HT1080 (cell line): ENCODE measurements around the gene STX8. TPM values are rescaled to one million over a fixed set of nuclear protein-coding genes. Genes with fewer than 3 reads are reported as not detected.
A peak's percentile ranks its signal among the peaks of the same experiment; 100 is the strongest.
"Not testable (repeated sequence)": the region's sequence is repeated elsewhere in the genome, so short reads cannot be mapped to it uniquely, and the experiment has no call there.

ENCODE experiments used
- DNase-seq: peaks from one replicate; pipeline ENCODE4 v3.0.0-alpha.2; 2015; ENCODE audit warnings: low read depth
- total RNA-seq: library from RNA; depleted of rRNA; stranded (reverse); fragments of >200 nt; shearing (Covaris generic); gene quantifications from 2 replicates; pipeline ENCODE4 v1.2.3, GENCODE V29; 2014

Gene STX8
- total RNA-seq, 1 experiment from 2014 or later = 32.7 TPM

GRCh38 chr17:9402590-9403199 lies 172.9 kb downstream of the STX8 start:
- DNase-seq = peak; percentile 52

- DNase-seq = peak; percentile 57
Observed at GRCh38 chr17:9401434-9401833, 174.2 kb downstream of the STX8 start.

DNA sequence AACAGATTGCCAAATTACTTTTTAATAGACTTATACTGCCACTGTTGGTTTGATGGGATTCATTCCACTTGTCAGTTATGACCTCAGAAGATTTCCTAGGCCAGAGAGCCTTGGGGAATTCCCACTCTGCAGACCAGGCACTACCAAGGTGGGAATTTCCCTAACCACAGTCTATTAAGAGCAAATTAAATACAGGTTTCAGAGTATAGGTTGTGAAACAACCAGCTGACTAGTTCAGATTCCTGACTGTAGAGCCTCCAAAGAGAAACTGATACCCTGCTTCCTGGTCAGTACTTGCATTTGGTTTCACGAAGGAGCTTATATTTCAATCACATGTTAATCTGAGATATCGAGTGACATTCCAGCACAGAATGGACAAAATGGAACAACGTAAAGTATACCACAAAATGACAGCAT lies 186.5 kb downstream of the STX8 start:
- peak; percentile 71 for DNase-seq

- DNase-seq = no peak
Observed at GRCh38 chr17:9386401-9386800, 189.2 kb downstream of the STX8 start.

- no peak for DNase-seq
Observed at GRCh38 chr17:9383826-9384225, 191.8 kb downstream of the STX8 start.

DNA sequence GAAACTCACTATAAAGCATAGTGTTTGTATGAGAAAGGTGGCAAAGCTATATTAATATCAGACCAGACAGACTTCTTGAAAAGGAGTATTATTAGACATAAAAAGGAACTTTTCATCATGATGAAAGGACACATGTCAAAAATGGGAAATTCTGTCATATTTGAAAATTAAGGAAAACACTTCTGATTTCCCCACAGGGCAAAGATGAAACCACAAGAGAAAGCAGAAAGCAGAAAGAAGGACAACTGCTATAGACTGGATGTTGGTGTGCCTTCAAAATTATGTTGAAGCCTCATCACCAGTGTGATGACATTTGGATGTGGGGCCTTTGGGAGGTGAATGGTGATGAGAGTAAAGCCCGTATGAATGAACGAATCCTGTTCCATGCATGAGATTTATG lies 193.0 kb downstream of the STX8 start:
- no peak for DNase-seq

- no peak for DNase-seq
Observed at GRCh38 chr17:9381068-9381467, 194.6 kb downstream of the STX8 start.

DNA sequence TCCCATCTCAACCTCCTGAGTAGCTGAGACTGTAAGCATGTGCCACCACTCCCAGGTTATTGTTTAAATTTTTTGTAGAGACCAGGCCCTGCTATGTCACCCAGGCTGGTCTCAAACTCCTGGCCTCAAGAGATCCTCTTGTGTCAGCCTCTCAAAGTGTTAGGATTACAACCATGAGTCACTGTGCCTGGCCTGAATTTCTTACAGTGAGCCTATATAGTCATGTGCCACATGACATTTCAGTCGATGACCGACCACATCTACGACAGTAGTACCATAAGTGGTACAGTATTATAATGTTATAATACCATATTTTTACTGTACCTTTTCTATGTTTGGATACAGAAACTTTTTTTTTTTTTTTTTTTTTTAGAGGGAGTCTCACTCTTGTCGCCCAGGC lies 195.3 kb downstream of the STX8 start:
- DNase-seq = peak; percentile 8

GRCh38 chr17:9376177-9376576 lies 199.4 kb downstream of the STX8 start:
- DNase-seq = not testable (repeated sequence)

DNA sequence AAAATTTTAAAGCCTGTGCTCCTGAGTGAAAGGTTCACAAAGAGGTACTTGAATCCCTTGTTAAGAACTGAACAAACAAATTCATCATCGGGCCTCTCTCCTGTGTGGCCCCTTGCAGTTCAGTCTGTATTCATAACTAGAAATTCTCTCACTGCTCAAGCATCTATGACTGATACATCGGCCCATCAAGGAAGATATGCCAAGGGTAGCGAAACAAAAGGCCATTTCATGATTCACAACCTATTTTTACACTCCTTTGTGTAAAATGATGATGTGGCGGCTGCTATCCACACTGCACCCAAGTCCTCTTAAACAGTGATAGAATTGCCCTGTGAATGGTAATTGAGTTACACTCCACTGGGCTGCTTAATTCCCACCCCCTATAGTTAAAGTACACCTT lies 204.6 kb downstream of the STX8 start:
- DNase-seq = peak; percentile 96

GRCh38 chr17:9370467-9370866 lies 205.2 kb downstream of the STX8 start:
- peak; percentile 18 for DNase-seq

GRCh38 chr17:9368631-9369030 lies 207.0 kb downstream of the STX8 start:
- DNase-seq = no peak

DNA sequence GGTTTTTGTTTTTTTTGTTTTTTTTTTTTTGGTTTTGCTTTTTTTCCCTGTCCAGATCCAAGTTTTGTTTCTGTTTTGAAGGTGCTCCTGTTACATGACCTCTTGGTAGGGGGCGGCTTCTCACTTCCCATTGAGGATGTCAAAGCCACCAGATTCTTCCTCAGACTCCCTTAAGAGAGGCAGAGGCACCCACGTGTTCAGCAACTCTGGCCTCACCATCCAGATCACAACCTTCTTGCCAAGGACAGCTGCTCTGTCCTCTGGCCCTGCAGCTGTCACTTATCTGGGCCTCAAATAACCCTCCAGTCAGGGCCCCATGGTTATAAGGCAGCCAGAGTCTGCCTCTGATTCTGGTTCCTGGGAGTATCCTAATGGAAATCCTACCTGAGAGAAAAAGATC lies 208.5 kb downstream of the STX8 start:
- DNase-seq = no peak

DNA sequence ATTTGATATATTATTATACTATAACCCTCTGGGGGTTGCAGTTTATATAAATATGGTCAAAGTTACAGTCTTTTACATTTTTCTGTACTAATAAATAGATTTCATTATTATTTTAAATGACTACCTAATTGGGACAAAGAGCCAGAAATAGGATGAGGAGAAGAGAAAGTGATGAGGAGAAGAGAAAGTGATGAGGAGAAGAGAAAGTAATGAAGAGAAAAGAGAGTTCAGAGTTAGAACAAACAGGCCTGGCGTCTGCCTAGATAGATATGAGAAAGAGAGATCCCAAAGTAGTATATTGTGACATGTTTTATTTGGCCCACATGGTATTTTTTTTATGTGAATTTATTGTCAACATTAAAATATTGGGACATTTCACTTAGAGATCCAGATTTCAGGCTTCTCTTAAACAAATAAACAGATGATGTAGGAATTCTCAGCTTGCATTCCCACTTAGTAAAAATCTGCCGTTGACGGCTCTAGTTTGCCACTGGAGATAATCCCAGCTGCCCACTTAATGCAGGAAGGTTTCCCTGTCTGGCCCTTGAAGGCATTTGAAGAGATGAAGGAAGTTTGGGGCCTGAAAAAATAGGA lies 210.7 kb downstream of the STX8 start:
- DNase-seq = no peak

- peak; percentile 66 for DNase-seq
Observed at GRCh38 chr17:9363440-9364350, 211.9 kb downstream of the STX8 start.

DNA sequence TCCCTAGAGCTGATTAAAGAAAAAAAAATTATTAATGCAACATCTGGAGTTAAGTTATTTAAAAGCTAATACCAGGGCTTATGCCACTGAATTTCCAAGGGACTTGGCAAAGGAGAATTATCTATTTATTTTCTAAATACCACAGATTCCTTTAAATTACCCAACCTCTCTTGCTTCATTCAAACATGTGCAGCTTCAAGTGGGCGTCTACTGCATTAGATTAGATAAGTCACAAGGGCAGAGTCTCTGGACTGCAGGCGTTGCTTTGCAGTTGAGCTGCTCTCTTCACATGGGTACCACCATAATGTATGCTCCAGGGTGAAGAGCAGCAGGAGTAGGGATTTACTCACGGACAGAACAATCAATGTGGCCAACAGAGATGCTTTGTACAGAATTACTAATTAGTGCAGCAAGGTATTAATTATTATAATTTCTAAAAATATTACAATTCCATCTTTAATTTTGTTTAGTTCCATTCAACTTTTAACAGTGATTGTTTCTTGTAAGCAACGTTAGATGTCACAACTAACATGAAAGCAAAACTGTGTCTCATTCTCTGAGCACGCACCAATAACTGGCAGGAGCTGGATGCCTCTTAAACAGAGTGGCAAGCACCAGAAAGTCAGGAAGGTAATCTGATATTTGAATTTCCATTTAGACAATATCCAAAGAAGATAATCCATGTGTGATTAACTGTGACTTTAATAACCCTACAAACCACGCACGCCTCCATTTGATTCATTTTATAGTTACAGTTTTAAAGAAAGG lies 214.2 kb downstream of the STX8 start:
- DNase-seq = no peak

GRCh38 chr17:9360677-9361081 lies 214.9 kb downstream of the STX8 start:
- no peak for DNase-seq

DNA sequence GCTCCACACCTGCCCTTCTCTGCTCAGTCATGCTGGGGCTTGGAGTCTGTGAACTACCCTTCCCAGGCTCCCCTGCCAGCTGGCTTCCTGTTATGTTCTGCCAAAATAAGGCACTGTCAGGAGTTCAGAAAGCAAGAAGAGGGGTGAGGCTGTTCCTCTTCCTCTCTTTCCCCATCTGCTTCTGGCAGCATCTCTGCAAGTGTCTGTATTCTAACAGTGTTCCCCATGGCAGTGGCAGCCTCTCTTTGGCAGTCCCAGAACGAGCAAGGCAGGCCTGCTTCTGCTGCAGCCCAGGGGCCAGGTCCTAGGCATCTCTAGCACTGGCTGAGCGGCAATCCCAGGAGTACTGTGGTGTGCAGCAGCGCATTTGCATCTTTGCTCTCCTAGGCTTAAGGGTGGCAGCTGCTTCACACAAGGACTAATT lies 219.1 kb downstream of the STX8 start:
- DNase-seq = no peak

DNA sequence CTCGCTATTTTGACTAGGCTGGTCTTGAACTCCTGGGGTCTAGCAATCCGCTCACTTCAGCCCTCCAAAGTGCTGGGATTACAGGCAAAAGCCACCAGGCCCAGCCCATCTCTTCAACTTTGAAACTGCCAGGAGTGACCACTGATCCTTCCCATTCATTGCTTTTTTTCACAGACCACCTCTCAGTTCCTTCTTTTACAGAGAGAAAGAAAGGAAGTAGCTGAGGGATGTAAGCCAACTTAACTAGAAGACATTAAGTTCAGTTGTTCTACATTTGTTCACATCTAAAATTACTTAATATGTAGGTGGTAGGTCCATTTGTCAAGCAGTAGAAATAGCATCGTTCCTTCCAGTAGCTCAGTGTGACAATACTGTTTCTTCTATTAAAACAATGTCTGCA lies 219.8 kb downstream of the STX8 start:
- no peak for DNase-seq

DNA sequence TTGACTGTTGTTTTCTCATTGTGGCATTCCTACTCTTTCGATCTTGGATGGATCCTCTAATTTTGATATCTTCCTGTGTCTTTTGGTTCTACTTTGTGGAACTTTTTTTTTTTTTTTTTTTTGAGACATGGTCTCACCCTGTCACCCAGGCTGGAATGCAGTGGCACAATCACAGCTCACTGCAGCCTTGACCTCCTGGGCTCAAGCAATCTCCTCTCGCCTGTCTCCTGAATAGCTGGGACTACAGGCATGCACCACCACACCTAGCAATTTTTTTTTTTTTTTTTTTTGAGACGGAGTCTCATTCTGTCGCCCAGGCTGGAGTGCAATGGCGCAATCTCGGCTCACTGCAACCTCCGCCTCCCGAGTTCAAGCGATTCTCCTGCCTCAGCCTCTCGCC lies 220.4 kb downstream of the STX8 start:
- not testable (repeated sequence) for DNase-seq

DNA sequence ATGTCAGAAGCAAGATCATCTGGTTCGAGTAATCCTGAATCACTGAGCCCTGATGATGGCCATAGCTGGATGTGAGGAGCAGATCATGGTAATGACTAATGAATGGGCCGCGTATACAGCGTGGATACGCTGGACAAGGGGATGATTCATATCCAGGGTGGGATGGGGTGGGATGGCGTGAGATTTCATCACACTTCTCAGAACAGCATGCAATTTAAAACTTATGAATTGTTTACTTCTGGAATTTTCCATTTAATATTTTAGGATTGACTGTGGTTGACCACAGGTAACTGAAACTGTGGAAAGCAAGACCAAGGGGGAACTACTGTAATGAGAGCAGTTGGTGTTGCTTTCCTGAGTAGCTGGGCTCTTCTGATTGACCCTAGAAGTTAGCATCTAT lies 225.5 kb downstream of the STX8 start:
- peak; percentile 87 for DNase-seq
